ENCODE measurements around the gene SLC35B1.

SLC35B1 gene

GRCh38 chr17:49715717-49716279 lies 8.0 kb upstream of the SLC35B1 start:
- TF ChIP-seq, protein P1, sequence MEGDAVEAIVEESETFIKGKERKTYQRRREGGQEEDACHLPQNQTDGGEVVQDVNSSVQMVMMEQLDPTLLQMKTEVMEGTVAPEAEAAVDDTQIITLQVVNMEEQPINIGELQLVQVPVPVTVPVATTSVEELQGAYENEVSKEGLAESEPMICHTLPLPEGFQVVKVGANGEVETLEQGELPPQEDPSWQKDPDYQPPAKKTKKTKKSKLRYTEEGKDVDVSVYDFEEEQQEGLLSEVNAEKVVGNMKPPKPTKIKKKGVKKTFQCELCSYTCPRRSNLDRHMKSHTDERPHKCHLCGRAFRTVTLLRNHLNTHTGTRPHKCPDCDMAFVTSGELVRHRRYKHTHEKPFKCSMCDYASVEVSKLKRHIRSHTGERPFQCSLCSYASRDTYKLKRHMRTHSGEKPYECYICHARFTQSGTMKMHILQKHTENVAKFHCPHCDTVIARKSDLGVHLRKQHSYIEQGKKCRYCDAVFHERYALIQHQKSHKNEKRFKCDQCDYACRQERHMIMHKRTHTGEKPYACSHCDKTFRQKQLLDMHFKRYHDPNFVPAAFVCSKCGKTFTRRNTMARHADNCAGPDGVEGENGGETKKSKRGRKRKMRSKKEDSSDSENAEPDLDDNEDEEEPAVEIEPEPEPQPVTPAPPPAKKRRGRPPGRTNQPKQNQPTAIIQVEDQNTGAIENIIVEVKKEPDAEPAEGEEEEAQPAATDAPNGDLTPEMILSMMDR (IDR thresholded peaks at IDR 0.05; ENCODE audit: low read depth, low read length, missing control alignments) = no peak
- DNase-seq (ENCODE audit: extremely low read depth, low read depth) = no peak
- H3K4me3 ChIP-seq (replicated peaks; ENCODE audit: low read depth, low read length) = no peak overlapping the region

GRCh38 chr17:49715216-49715615 lies 7.5 kb upstream of the SLC35B1 start:
- DNase-seq (ENCODE audit: extremely low read depth, low read depth) = no peak
- H3K4me3 ChIP-seq (replicated peaks; ENCODE audit: low read depth, low read length) = no peak overlapping the region
- TF ChIP-seq, protein P1 (IDR thresholded peaks at IDR 0.05; ENCODE audit: low read depth, low read length, missing control alignments) = no peak

DNA sequence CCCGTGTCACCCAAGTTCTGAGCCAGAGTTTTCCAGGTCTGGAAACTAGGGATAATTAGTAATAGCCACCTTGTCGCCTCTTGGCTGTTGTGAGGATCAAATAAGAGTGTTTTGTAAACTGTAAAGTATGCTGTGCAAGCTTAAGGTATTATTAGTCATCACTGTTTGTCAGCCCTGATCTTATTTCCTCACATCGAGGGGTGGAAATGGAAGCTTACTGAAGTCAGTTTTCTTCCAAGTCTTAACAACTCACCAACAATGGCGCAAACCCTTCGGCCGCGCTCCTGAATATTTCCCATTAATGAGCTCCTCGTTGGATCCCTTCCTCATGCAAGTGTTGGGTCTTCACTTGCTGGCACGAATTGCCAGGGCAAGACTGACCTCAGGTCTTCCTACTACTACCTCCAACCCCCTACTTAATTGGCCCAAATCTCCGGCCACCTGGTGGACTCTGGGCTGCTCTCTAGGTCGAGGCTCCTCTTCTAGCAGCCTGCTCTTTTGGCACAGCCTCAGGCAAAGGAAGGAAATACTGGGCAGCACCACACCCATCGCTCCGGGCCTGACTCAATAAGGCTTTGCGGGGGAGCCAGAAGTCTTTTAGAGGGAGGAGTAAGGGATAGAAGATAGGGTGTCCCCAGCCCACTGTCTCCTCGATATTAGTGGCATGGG lies 885 bp upstream of the SLC35B1 start:
- DNase-seq (ENCODE audit: extremely low read depth, low read depth) = no peak
- TF ChIP-seq, protein P1 (IDR thresholded peaks at IDR 0.05; ENCODE audit: low read depth, low read length, missing control alignments) = no peak

GRCh38 chr17:49707246-49707607 lies 537 bp downstream of the SLC35B1 start:
- H3K4me3 ChIP-seq (replicated peaks; ENCODE audit: low read depth, low read length) = peak overlapping the region; percentile 95
- TF ChIP-seq, protein P1 (IDR thresholded peaks at IDR 0.05; ENCODE audit: low read depth, low read length, missing control alignments) = no peak
- DNase-seq (ENCODE audit: extremely low read depth, low read depth) = no peak

More for the DNA sequence above, 885 bp upstream of the SLC35B1 start:
- H3K4me3 ChIP-seq (replicated peaks; ENCODE audit: low read depth, low read length) = peak overlapping the region; percentile 95

GRCh38 chr17:49705254-49705653 lies 2.5 kb downstream of the SLC35B1 start:
- DNase-seq (ENCODE audit: extremely low read depth, low read depth) = no peak
- TF ChIP-seq, protein P1 (IDR thresholded peaks at IDR 0.05; ENCODE audit: low read depth, low read length, missing control alignments) = no peak
- no peak overlapping the region for H3K4me3 ChIP-seq (replicated peaks; ENCODE audit: low read depth, low read length)

- no peak overlapping the region for H3K4me3 ChIP-seq (replicated peaks; ENCODE audit: low read depth, low read length)
- TF ChIP-seq, protein P1 (IDR thresholded peaks at IDR 0.05; ENCODE audit: low read depth, low read length, missing control alignments) = peak; percentile 53
- peak; percentile 12 for DNase-seq (ENCODE audit: extremely low read depth, low read depth)
Measured at GRCh38 chr17:49703557-49704277, 4.0 kb downstream of the SLC35B1 start.

Data from HFF-Myc (cell line).